GM19438 (cell line): ENCODE results near the gene HIBADH.
A peak's percentile ranks its signal among the peaks of the same experiment; 100 is the strongest.
"Not testable (repeated sequence)": the region's sequence is repeated elsewhere in the genome, so short reads cannot be mapped to it uniquely, and the experiment has no call there.

Source experiments
- ATAC-seq: cut with Tn5 transposase; IDR thresholded peaks from one replicate; pipeline ENCODE4 v1.9.1; 2021; ENCODE audit warnings: low read depth; ENCODE audit not compliant: unreplicated experiment

The HIBADH gene

DNA sequence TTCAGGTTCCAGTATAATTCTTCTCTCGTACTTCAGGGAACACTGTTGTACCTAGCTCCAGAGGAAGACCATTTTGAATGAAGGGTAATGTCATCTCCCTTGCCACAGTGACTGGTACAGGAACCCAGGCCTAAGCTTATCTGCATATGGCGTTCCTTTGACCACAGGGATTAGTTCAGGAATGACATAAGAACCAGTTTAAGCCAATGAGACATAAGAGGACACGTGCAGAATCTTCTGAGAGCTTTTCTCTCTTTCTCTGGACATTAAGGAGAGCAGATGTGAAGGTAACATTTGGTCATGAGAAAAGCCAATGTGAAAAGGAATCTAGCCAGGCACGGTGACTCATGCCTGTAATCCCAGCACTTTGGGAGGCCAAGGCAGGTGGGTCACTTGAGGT lies 21.8 kb upstream of the HIBADH start:
- ATAC-seq, result no peak

DNA sequence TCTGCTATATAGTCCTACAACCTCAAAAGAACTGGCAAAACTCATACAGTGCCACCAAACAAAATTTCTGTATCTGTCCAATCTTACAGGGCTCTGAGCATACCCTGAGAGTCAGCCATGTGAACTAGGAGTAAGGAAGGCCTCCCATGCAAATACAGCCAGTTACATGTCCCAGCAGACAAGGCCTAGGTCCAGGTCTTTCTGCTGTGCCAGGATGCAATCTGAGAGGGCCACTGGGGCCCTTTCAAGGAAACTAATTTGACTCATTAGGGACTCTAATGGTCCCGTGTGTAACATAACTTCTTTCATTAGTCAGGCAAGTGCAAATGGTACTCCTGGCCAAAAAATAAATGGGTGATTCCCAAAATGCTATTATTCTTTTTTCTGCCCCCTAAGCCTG lies 17.9 kb upstream of the HIBADH start:
- no peak for ATAC-seq

DNA sequence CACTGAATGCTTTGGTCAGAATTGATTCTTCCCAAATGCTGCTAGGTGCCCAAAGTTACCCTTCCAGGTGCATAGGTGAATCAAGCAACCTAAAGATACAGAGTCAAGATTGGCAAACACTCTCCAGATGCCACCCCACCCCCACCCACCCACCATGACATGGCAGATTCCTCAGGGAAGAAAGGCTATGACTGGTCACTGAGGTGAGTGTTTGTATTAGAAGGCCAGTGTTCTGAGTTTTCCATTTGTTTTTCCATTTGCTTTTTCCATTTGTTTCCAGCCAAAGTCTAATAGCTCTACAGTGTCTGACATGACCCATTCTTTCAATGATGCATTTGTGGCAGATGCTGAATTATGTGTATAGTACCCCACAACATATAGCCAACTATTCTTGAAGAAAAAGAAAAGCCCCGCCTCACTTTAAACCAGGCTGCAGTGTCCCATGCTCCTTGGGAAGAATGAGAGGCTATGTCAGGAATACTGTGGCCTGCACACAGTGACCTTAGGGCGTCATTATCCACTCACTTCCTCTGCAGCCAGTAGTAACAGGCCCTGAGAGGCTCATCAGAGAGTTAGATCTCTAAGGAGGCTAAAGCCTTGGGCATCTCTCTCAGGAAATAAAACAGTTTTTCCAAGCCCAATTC lies 16.1 kb upstream of the HIBADH start:
- ATAC-seq, result no peak

DNA sequence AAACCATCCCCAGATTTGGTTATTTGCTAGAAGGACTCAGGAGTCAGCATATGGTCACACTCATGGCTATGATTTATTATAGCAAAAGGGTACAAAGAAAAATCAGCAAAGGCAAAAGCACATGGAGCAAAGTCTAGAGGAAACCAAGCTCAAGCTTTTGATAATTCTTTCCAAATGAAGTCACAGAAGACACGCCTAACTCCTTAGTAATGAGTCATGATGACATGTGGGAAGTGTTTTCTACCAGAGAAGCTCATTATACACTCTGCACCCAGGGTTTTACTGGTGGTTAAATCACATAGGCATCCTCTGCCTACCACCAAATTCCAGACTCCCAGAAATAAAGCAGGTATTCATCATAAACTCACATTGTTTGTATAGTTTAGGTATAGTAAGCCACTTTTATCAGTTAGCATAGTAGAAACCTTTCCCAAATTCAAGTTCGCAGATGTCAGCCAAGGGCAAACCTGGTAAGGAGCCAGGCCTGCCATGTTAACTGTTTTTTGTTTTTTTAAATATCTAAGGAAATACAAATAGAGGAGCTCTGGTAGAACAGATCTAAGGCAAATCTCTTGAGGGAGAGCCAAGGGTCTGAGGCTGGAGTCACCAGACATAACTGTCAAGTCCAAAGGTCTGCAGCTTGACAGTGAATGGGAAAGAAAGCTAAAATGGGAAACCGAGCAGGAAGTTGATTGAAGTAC lies 15.4 kb upstream of the HIBADH start:
- no peak for ATAC-seq

DNA sequence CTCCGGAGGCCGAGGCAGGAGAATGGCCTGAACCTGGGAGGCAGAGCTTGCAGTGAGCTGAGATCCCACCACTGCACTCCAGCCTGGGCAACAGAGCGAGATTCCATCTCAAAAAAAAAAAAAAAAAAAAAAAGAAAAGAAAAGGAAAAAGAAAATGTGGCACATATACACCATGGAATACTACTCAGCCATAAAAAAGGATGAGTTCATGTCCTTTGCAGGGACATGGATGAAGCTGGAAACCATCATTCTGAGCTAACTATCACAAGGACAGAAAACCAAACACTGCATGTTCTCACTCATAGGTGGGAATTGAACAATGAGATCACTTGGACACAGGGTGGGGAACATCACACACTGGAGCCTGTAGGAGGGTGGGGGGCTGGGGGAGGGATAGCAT lies 11.4 kb upstream of the HIBADH start:
- not testable (repeated sequence) for ATAC-seq

DNA sequence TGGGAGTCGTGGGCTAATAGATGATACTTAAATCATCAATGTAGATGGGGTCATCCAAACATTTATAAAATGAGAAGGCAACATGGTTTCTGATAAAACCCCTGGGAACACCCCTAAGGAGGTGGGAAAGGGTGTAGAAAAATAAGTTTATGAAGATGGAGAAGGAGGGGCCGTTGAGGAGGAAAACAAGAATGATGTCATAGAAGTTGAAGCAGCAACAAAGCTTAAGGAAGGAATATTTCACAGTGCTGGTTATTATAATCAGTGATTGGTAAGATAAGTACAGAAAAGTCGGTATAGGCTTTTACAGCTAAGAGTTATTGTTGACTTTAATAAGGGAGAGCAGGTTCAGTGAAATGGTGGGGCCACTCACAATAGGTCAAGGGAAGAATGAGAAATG lies 9.0 kb upstream of the HIBADH start:
- no peak for ATAC-seq

DNA sequence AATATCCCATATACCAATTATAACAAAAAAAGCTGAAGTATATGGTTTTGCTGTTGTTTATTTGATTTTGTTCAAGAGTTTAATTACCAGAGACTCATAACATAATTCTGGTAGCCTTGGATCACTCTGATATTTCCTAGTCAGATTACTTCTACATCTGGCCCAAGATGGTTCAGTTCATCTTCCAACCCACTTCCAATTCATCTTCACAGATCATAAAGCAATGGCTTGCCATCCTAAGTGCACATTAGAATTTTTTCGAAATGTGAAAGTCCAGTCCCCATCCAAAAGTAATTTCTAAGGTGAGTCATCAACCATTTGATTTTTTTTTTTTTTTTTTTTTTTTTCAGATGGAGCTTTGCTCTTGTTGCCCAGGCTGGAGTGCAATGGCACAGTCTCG lies 8.0 kb upstream of the HIBADH start:
- ATAC-seq, result no peak

DNA sequence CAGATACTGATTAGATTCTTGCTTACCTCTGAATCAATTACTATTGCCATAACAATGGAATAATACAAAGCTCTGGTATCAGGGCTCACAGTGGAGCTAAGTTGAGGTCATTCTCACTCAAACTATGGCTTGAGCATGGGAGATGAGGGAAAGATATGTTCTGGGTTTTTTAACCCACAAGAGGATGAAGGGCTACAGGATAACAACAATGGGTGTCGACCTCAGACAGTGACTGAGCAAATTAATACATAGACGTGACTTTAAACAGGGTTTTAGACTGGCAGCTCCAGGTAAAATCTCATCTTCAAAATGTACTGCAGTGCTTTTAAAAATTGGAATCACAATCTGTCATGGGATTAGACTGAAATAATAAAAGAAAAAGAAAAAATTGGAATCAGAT lies 7.5 kb upstream of the HIBADH start:
- ATAC-seq, result no peak

DNA sequence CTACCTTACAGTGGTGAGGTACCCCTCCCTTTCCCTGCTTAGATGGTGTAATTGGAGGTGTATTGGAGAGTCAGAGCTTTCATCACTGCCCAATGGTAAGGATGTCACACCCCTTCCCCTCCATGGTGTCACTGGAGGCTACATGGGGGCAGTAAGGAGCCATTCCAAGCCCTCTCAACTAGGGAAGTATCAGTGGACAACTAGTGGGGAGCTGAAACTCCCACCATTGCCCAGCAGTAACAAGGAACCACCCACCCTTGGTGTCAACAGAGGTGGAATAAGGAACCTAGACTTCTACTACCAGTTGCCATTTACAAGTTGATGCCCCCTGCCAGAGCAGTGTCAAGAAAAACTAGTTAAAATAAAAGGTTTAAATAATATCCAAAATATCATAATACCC lies 2.8 kb upstream of the HIBADH start:
- no peak for ATAC-seq

DNA sequence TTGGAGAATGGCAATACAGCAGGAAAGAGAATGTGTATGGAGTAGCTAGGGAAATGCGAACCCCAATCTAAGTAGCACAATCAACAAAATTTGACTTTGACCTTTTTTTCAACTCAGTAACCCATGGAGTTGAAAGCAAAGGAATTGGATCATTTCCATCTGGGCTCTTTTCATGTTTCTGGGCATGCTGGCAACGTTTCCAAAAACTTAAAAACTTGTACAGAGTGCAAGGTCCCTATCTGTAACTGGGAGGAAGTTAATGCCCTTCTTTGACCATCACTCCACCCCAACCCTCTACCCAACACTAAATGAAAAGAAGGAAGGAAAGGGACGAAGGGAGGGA lies 1.3 kb upstream of the HIBADH start:
- ATAC-seq, result no peak

DNA sequence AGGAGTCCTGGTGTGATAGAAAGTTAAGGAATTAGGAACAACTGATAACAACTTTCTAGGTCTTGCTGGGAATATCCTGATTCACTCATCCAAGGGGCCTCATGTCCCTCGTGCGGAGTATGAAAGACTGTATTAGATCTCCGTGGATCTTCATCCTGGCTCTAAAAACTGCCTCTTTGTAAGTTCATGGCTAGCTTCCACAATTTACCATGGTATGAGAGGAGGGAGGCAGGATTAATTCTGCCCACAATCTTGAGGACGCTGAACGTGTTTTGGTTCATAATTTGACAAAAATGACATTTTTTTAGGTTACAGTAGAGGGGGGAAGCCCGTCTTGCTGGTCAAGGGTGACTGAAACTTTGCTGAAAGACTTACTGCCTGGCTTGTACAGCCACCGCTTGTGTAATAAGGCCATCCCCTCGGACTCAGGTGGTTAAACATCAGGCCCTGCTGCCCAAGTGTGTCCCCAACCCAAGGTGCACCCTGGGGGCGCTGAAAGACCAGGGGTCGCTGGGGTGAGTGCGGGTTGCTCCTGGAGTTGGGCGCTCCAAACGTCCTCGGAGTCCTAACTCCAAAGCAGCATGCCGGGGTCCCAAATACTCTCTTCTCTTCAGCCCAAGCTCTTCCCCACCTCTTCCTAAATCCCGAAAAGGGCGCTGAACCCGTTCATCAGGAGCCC lies 733 bp downstream of the HIBADH start:
- ATAC-seq, result peak; percentile 14

DNA sequence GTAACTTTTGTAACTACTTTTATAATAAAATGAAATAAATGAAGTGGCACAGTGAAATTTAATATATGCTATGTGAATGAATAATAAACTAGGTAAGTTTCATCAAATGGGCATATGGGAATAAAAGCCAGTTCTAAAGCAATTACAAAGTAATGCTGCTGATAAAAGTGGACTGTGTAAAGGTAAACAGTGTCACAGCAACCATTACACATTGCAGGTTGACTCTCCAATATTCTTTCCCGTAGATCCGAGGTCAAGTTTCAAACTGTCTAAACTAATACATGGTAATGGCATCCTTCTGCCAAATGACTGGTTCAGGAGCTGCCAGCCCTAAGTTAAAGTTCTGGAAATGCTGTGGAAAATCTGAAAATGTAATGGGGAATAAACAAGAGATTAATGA lies 6.0 kb downstream of the HIBADH start:
- no peak for ATAC-seq

DNA sequence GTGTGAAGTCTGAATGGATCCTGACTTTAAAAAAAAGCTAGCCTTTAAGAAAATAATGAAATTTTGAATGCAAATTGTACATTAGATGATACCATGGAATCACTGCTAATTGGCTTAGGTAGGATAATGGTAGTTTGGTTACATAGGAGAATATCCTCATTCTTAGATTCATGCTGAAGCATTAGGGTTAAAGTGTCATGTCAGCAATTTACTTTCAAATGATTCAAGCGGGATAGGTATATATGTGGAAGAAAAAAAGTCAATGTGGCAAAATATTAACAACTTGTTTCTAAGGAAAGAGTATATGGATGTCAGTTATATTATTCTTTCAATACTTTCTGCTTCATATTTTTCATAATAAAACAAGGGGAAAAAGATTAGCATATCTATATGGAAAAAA lies 7.5 kb downstream of the HIBADH start:
- ATAC-seq, result no peak

DNA sequence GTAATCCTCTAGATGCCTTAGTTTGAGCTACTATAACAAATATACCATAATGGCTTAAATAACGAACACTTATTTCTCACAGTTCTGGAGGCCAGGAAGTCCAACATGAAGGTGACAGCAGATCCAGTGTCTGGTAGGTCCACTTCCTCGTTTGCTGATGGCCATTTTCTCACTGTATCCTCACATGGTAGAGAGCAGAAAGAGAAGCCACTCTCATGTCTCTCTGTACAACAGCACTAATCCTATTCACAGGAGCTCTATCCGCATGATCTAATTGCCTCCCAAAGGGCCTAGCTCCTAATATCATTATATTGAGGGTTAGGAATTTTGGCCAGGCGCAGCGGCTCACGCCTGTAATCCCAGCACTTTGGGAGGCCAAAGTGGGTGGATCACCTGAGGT lies 10.2 kb downstream of the HIBADH start:
- no peak for ATAC-seq

DNA sequence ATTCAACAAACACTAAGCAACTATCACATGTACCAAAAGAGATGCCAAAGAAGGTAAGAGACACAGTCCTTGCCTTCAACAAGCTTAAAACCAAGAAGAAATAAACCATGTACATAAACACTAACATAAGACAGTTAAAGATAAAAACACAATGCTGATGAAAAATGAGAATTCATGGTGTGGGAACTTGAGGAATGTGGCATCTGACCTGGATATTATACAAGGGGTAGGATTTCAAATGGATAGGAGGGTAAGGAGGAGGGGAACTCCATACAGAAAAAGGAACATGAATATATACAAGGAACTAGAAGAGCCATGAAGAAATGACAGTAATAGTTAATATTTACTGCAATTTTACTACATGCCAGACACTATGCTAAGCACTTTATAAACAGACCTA lies 11.0 kb downstream of the HIBADH start:
- ATAC-seq, result no peak

DNA sequence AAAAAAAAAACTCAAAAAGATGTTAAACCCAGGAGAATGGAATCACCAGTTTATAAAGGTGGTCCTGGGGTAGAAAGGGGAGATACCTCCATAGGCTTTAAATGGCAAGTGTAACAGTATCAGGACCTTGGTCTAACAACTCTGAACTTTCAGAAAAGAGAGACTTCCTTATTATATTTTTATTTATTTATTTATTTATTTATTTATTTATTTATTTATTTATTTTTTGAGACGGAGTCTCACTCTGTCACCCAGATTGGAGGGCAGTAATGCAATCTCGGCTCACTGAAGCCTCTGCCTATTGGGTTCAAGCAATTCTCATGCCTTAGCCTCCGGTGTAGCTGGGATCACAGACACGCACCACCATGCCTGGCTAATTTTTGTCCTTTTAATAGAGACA lies 12.4 kb downstream of the HIBADH start:
- no peak for ATAC-seq

DNA sequence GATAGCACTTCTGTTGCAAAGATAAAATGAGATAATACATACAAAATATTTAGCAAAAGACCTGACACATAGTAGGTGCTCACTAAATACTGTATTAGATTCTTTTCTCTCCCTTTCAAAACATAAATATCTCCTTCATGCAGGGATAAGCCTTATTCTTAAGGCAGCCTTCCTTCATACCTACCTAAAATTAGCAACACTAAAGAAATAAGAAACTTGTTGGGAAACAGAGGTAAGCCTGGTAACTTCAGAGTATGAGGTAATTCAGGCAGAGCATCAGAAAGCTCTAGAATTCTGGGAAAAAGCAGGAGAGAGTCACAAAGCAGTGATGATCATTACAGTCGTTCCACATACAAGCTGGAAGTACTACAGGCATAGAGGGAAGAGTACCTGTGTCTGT lies 15.2 kb downstream of the HIBADH start:
- ATAC-seq, result no peak

DNA sequence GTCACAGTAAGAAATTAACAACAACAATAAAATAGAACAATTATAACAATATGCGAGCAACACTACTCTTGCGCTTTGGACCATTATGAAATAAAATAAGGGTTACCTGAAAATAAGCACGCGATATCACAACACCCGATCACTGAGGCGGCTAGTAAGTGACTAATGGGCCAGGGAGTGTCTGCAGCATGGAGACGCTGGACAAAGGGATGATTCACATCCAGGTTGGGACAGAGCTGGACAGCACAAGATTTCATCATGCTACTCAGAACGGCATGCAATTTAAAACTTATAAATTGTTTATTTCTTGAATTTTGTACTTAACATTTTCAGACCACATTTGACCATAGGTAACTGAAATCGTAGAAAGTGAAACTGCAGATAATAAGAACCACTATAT lies 15.6 kb downstream of the HIBADH start:
- ATAC-seq, result no peak

DNA sequence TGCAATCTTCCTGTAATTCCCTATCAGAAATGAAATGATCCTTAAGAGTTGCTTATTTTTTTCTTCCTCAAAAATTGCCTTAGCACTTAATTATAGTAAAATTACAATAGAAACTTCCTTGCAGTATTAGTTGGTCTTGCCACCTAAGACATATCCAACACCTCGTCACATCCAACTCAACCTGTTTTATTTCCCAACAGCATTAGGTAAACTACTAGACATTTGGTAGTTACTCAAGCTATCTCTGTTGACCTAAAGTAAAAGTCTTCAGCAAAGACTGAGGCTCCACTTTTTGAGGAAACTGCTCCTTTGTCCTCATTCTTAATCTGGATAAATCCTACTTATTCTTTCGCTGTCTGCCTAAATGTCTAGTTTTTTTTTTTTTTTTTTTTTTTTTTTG lies 20.4 kb downstream of the HIBADH start:
- ATAC-seq, result no peak

DNA sequence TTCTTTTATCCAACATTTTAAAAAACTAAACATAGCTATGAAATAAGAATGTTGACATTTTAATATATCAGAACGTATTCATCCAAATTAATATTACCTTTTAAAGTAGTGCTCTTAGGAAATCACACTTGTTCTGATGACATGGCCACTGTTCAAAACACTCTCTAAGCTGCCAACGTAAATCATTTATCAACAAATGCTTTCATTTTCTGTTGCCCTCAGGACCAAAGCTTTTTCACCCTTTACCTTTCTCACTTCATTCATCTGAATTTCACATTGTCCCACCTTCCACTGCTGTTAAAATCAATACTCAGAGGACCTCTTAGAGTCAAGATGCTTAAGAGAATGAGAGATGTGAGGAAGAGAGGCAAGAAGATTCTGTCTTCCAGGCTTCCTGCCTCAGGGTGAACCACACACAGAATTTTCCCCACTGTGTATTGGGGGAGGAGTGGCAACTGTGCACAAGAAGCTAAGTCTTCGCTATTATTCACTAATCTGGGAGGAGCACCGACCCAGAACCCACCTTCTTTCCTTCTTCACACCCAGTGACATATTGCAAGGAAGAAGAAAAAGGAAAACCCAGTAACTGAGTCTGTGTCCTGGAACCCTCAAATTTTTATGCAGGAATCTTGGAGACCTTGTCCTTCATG lies 21.0 kb downstream of the HIBADH start:
- ATAC-seq, result peak; percentile 81

DNA sequence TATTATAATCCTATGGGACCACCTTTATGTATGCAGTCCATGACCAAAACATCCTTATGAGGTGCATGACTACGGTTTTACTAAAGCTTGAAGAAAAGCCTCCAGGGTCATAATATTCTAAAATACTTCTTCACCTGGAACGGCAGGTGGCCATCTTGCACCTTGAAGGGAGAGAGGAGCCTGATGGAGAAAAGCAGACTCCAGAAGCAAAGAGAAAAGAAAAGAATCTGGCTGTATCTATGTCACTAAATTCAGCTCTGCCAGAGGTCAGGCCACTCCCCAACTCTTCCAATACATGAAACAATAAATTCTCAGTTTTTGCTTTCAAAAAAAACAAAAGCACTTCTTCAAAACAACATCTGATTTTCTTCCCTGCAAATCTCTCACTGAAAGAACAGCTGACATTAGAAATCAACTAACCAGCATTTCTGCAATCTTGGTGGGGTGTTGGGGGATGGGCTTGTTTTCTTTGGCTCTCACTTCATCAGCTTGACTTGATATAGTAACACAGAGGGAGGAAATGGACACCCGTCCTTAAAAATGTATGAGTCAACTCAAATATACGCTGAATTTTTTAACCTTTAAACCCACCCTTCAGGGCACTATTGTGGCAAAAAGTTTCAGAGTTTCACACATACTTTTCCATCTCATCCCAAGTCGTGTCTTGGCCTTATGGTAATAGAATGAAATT lies 21.7 kb downstream of the HIBADH start:
- ATAC-seq, result no peak
